GM12878 (cell line): ENCODE measurements around the gene SLC2A1. TPM values are rescaled to one million over a fixed set of nuclear protein-coding genes. Genes with fewer than 3 reads are reported as not detected.

Source experiments
- ATAC-seq: fragments of 200-7000 bp; cut with Tn5 transposase; 3 replicates; pipeline ENCODE4 v1.9.1; 2020; ENCODE audit warnings: mild to moderate bottlenecking, moderate library complexity
- BruUV-seq: library from RNA; stranded (reverse); fragments of 400-500 nt; replicated peaks from 2 replicates; lab custom pipeline; 2021; lab: Mats Ljungman, UMichigan
- CTCF ChIA-PET: fragments of 300-600 bp; sonication (Branson Sonifier 250); formaldehyde crosslinking; extraction: SDS; loops from one replicate; lab custom pipeline; 2021; ENCODE audit warnings: inconsistent platforms; lab: Yijun Ruan, JAX
- POLR2A ChIA-PET: fragments of 350-600 bp; formaldehyde crosslinking; extraction: SDS; loops from one replicate; lab custom pipeline; 2021; ENCODE audit warnings: inconsistent platforms; lab: Charles Lee
- RAD21 ChIA-PET: fragments of 300-600 bp; sonication (Branson Sonifier 250); formaldehyde crosslinking; loops from one replicate; lab custom pipeline; 2023; ENCODE audit warnings: antibody characterized with exemption; ENCODE audit not compliant: unreplicated experiment; lab: Charles Lee
- SMC1A ChIA-PET: fragments of 300-600 bp; sonication (Branson Sonifier 250); formaldehyde crosslinking; loops from one replicate; lab custom pipeline; 2023; ENCODE audit not compliant: unreplicated experiment, uncharacterized antibody; lab: Charles Lee
- DNase-seq: peaks from one replicate; pipeline ENCODE4 v3.0.0-alpha.2; 2011; ENCODE audit warnings: low read depth, low spot score
- FAIRE-seq: peaks from 3 replicates; lab custom pipeline; 2011; peaks lifted over from hg19 to GRCh38; lab: Jason Lieb, UNC
- H2AFZ ChIP-seq: 2 replicates; pipeline ENCODE4 v1.6.0; 2011; ENCODE audit warnings: low read depth, low read length, control low read depth; ENCODE audit not compliant: control insufficient read depth
- H3K27ac ChIP-seq: 2 replicates; pipeline ENCODE4 v1.5.1; 2011; ENCODE audit warnings: control low read depth; ENCODE audit not compliant: control insufficient read depth, insufficient read depth
- H3K27me3 ChIP-seq, 2 experiments: replicated peaks in 1 of 2; 2 replicates each; pipeline versions ENCODE4 v1.6.0 to v1.6.1; 2011; ENCODE audit warnings: low read length in 1 of 2; ENCODE audit not compliant: control insufficient read depth in 2 of 2, insufficient read depth in 2 of 2
- H3K36me3 ChIP-seq, 2 experiments: 2 replicates each; pipeline ENCODE4 v1.5.1; 2011; ENCODE audit warnings: low read length in 1 of 2; ENCODE audit not compliant: control insufficient read depth in 2 of 2, insufficient read depth in 2 of 2
- H3K4me1 ChIP-seq: 2 replicates; pipeline ENCODE4 v1.6.1; 2011; ENCODE audit warnings: mild to moderate bottlenecking, low read length, moderate library complexity, mixed read lengths; ENCODE audit not compliant: control insufficient read depth, insufficient read depth
- H3K4me2 ChIP-seq: 2 replicates; pipeline ENCODE4 v1.6.0; 2011; ENCODE audit warnings: control low read depth; ENCODE audit not compliant: control insufficient read depth, insufficient read depth
- H3K4me3 ChIP-seq: fragments of 200-600 bp; sonication (generic); 2 replicates; pipeline ENCODE4 v1.5.1; 2016
- H3K79me2 ChIP-seq: 2 replicates; pipeline ENCODE4 v1.6.0; 2011; ENCODE audit warnings: low read length; ENCODE audit not compliant: control insufficient read depth, insufficient read depth
- H3K9ac ChIP-seq: 2 replicates; pipeline ENCODE4 v1.8.0; 2011; ENCODE audit warnings: low read length, control low read depth, mixed read lengths; ENCODE audit not compliant: control insufficient read depth, insufficient read depth
- H3K9me3 ChIP-seq: replicated peaks from 3 replicates; pipeline ENCODE4 v1.5.1; 2011; ENCODE audit warnings: mild to moderate bottlenecking, low read length; ENCODE audit not compliant: control insufficient read depth, insufficient read depth
- H4K20me1 ChIP-seq: 2 replicates; pipeline ENCODE4 v1.6.0; 2011; ENCODE audit not compliant: control insufficient read depth, insufficient read depth
- CHD1 ChIP-seq: IDR thresholded peaks from 2 replicates; pipeline ENCODE4 v1.6.1; 2012; ENCODE audit warnings: low read depth, low read length, improper control_type of control experiment
- ELK1 ChIP-seq: IDR thresholded peaks from 2 replicates; pipeline ENCODE4 v1.6.1; 2012; ENCODE audit warnings: low read depth, low read length, improper control_type of control experiment
- EP300 ChIP-seq, 2 experiments: fragments of 150-350 bp in 1 of 2; IDR thresholded peaks; 2 replicates each; pipeline ENCODE4 v1.6.1; 2011 to 2012; ENCODE audit warnings: low read depth in 2 of 2, low read length in 2 of 2, borderline replicate concordance in 1 of 2, improper control_type of control experiment in 1 of 2, inconsistent platforms in 1 of 2; ENCODE audit not compliant: control insufficient read depth in 1 of 2
- FOS ChIP-seq: IDR thresholded peaks from 3 replicates; pipeline ENCODE4 v1.6.1; 2011; ENCODE audit warnings: borderline replicate concordance; ENCODE audit not compliant: insufficient read length; ENCODE audit errors: extremely low read depth
- HCFC1 ChIP-seq: fragments of 150-350 bp; IDR thresholded peaks from 2 replicates; pipeline ENCODE4 v1.6.1; 2014; ENCODE audit warnings: low read length
- JUNB ChIP-seq: IDR thresholded peaks from 2 replicates; pipeline ENCODE4 v1.6.1; 2016; ENCODE audit warnings: antibody characterized with exemption, mild to moderate bottlenecking
- KDM1A ChIP-seq: fragments of 200-600 bp; sonication (generic); IDR thresholded peaks from 2 replicates; pipeline ENCODE4 v1.6.1; 2016; ENCODE audit warnings: borderline replicate concordance
- SIN3A ChIP-seq: IDR thresholded peaks from 2 replicates; pipeline ENCODE4 v1.6.1; 2012; ENCODE audit warnings: low read depth, low read length, improper control_type of control experiment
- SIX5 ChIP-seq: IDR thresholded peaks from 2 replicates; pipeline ENCODE4 v1.6.1; 2011; ENCODE audit warnings: mild to moderate bottlenecking, low read depth, low read length, moderate library complexity; ENCODE audit not compliant: severe bottlenecking
- SUPT20H ChIP-seq: IDR thresholded peaks from 2 replicates; pipeline ENCODE4 v1.6.1; 2011; ENCODE audit warnings: low read depth, mild to moderate bottlenecking, low read length, moderate library complexity, borderline replicate concordance; ENCODE audit not compliant: control insufficient read depth
- TARDBP ChIP-seq: IDR thresholded peaks from 2 replicates; pipeline ENCODE4 v1.6.1; 2016; ENCODE audit warnings: borderline replicate concordance
- WGBS: methylation state at CpG from one replicate; pipeline ENCODE4 v1.1.6; 2016; ENCODE audit warnings: low lambda C conversion rate; ENCODE audit not compliant: insufficient replicate concordance, insufficient coverage; ENCODE audit errors: missing lambda C conversion rate; 5-methylcytosine and 5-hydroxymethylcytosine counted together
- in situ Hi-C: fragments of 300-500 bp; cut with MboI; formaldehyde crosslinking; loops from 9 replicates; pipeline ENCODE4 v1.14.3; 2018; ENCODE audit warnings: mixed read lengths
- intact Hi-C: fragments of 100-400 bp; cut with micrococcal nuclease; formaldehyde crosslinking; loops from one replicate; pipeline ENCODE4 v1.14.2; 2022; ENCODE audit not compliant: unreplicated experiment
- polyA plus RNA-seq, 11 experiments: library from polyadenylated mRNA; depleted of rRNA in 4 of 11; unstranded in 6 of 11; stranded (reverse) in 5 of 11; fragments of >200 nt; fragmentation: Nextera tagmentation in 4 of 11; fragmentation: Illumina TruSeq in 1 of 11; extraction: Ambion mirVana in 4 of 11; extraction: Trizol in 1 of 11; gene quantifications; 1 replicate in 1 of 11; 2 replicates in 10 of 11; pipeline versions ENCODE4 v1.2.1 to v1.2.3, GENCODE V29; 2011 to 2016; ENCODE audit warnings: inconsistent platforms in 2 of 11, missing spikeins in 2 of 11, low read depth in 1 of 11
- total RNA-seq, 4 experiments: library from RNA; depleted of rRNA in 3 of 4; stranded (reverse); fragments of >200 nt in 3 of 4; fragmentation: Illumina TruSeq in 1 of 4; extraction: Trizol in 1 of 4; gene quantifications; 2 replicates each; pipeline versions ENCODE4 v1.2.1 to v1.2.3, GENCODE V29; 2013 to 2021

The SLC2A1 gene
- total and polyA plus RNA-seq, 10 of the 15 experiments (the other 5 are each of a cell fraction or from before 2014, with no cell fraction given): 5.7 to 66.0 (median 44.2) TPM

GRCh38 chr1:43007377-43008114, 48.9 kb upstream of the SLC2A1 start:
- Histone ChIP-seq H3K4me1 (no peaks in the 10 kb centered on the region), H3K79me2 (no peaks in the 10 kb centered on the region), H3K9me3 (no peaks in the 10 kb centered on the region; the same call in 2 of the 3 replicates), H3K4me2 (no peak overlapping the region), H2AFZ (no peak overlapping the region), H3K36me3 (no peaks in the 10 kb centered on the region), H4K20me1 (no peaks in the 10 kb centered on the region), H3K27me3 (no peaks in the 10 kb centered on the region), H3K9ac (no peak overlapping the region), H3K27ac (no peak overlapping the region), H3K4me3 (no peak overlapping the region)
- no TSS peak for BruUV-seq
- RAD21 ChIA-PET: no interaction called here
- no peak for FAIRE-seq
- in situ Hi-C loops (no loop called here), intact Hi-C loops (no loop called here)
- ATAC-seq: no peak
- TF ChIP-seq HCFC1: no peak
- no peak for TF ChIP-seq SUPT20H
- TF ChIP-seq JUNB: no peak
- TF ChIP-seq CHD1: no peak
- WGBS: 71% methylated on average over 18 of the region's 49 CpGs
- SMC1A ChIA-PET: no interaction called here
- no peak for DNase-seq
- CTCF ChIA-PET: no interaction called here
- POLR2A ChIA-PET: no interaction called here

- ATAC-seq: no peak
- Histone ChIP-seq H4K20me1 (no peaks in the 10 kb centered on the region), H3K4me1 (no peaks in the 10 kb centered on the region), H3K27me3 (no peaks in the 10 kb centered on the region), H3K27ac (no peak overlapping the region), H3K4me3 (no peak overlapping the region), H2AFZ (no peak overlapping the region), H3K9me3 (no peaks in the 10 kb centered on the region; the same call in 2 of the 3 replicates), H3K36me3 (no peaks in the 10 kb centered on the region), H3K9ac (no peak overlapping the region), H3K4me2 (no peak overlapping the region), H3K79me2 (no peaks in the 10 kb centered on the region)
- 64% methylated on average over 18 of the region's 18 CpGs for WGBS
- ChIA-PET CTCF (no interaction called here), SMC1A (no interaction called here), RAD21 (no interaction called here), POLR2A (no interaction called here)
- in situ Hi-C loops: no loop called here
- FAIRE-seq: no peak
- DNase-seq: no peak
- intact Hi-C loops: no loop called here
- no TSS peak for BruUV-seq
- TF ChIP-seq ELK1 (no peak), KDM1A (no peak), EP300 (IDR thresholded peaks at IDR 0.05; ENCODE audit: borderline replicate concordance in 1 of 2, control insufficient read depth in 1 of 2, low read depth in 2 of 2, low read length in 2 of 2) (no peak), FOS (no peak), SIX5 (no peak), SIN3A (no peak), TARDBP (no peak), HCFC1 (no peak)
Observed at GRCh38 chr1:43005460-43006361, 47.0 kb upstream of the SLC2A1 start.
